ENCODE results near the gene FAM120B. TPM values are rescaled to one million over a fixed set of nuclear protein-coding genes. Genes with fewer than 3 reads are reported as not detected.

The FAM120B gene
- total and polyA plus RNA-seq, 2 experiments from 2014 or later: 7.2 to 16.7 TPM

DNA sequence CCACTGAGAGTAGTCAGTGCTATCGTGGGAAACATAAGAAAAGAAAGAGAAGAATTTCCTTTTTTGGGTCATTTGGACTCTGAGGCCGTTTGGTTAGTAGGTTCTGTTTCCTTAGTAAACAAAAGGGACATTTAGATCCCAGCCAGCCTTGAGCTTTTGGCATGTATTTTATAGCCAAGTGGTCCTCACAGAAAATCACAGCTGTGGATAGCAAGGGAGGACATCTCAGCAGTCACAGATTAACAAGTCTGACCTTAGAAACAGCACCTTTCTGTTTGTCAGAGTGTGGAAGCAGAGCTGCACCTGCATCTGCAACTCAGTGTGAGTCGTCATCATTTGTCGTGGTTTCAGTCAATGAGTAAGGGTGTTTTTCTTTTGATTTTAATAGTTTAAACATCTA lies 40.5 kb downstream of the FAM120B start:
- H3K4me3 ChIP-seq: no peak overlapping the region
- no peaks in the 10 kb centered on the region for H3K79me2 ChIP-seq (replicated peaks; ENCODE audit: insufficient read depth)
- Mint-ChIP-seq H3K4me1 (peaks cover 11% of the 10 kb centered on the region), H3K9me3 (peaks cover 11% of the 10 kb centered on the region; the same call in 2 of the 3 replicates), H3K27me3 (ENCODE audit: insufficient read depth, low read depth, poor library complexity) (peaks cover 8% of the 10 kb centered on the region), H3K27ac (no peak overlapping the region), H3K36me3 (ENCODE audit: low read depth) (peaks cover 46% of the 10 kb centered on the region), H3K4me3 (no peak overlapping the region)
- H3K9me2 ChIP-seq (ENCODE audit: insufficient read depth): no peaks in the 10 kb centered on the region
- ATAC-seq (no peak), DNase-seq (ENCODE audit: low spot score) (no peak)
- no peaks in the 10 kb centered on the region for H3K27me3 ChIP-seq (ENCODE audit: insufficient read depth)
- no peak overlapping the region for H3K27ac ChIP-seq (ENCODE audit: low read depth)
- TF ChIP-seq, protein P1, sequence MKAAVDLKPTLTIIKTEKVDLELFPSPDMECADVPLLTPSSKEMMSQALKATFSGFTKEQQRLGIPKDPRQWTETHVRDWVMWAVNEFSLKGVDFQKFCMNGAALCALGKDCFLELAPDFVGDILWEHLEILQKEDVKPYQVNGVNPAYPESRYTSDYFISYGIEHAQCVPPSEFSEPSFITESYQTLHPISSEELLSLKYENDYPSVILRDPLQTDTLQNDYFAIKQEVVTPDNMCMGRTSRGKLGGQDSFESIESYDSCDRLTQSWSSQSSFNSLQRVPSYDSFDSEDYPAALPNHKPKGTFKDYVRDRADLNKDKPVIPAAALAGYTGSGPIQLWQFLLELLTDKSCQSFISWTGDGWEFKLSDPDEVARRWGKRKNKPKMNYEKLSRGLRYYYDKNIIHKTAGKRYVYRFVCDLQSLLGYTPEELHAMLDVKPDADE (IDR thresholded peaks at IDR 0.05): no peak
- TF ChIP-seq, protein P2, sequence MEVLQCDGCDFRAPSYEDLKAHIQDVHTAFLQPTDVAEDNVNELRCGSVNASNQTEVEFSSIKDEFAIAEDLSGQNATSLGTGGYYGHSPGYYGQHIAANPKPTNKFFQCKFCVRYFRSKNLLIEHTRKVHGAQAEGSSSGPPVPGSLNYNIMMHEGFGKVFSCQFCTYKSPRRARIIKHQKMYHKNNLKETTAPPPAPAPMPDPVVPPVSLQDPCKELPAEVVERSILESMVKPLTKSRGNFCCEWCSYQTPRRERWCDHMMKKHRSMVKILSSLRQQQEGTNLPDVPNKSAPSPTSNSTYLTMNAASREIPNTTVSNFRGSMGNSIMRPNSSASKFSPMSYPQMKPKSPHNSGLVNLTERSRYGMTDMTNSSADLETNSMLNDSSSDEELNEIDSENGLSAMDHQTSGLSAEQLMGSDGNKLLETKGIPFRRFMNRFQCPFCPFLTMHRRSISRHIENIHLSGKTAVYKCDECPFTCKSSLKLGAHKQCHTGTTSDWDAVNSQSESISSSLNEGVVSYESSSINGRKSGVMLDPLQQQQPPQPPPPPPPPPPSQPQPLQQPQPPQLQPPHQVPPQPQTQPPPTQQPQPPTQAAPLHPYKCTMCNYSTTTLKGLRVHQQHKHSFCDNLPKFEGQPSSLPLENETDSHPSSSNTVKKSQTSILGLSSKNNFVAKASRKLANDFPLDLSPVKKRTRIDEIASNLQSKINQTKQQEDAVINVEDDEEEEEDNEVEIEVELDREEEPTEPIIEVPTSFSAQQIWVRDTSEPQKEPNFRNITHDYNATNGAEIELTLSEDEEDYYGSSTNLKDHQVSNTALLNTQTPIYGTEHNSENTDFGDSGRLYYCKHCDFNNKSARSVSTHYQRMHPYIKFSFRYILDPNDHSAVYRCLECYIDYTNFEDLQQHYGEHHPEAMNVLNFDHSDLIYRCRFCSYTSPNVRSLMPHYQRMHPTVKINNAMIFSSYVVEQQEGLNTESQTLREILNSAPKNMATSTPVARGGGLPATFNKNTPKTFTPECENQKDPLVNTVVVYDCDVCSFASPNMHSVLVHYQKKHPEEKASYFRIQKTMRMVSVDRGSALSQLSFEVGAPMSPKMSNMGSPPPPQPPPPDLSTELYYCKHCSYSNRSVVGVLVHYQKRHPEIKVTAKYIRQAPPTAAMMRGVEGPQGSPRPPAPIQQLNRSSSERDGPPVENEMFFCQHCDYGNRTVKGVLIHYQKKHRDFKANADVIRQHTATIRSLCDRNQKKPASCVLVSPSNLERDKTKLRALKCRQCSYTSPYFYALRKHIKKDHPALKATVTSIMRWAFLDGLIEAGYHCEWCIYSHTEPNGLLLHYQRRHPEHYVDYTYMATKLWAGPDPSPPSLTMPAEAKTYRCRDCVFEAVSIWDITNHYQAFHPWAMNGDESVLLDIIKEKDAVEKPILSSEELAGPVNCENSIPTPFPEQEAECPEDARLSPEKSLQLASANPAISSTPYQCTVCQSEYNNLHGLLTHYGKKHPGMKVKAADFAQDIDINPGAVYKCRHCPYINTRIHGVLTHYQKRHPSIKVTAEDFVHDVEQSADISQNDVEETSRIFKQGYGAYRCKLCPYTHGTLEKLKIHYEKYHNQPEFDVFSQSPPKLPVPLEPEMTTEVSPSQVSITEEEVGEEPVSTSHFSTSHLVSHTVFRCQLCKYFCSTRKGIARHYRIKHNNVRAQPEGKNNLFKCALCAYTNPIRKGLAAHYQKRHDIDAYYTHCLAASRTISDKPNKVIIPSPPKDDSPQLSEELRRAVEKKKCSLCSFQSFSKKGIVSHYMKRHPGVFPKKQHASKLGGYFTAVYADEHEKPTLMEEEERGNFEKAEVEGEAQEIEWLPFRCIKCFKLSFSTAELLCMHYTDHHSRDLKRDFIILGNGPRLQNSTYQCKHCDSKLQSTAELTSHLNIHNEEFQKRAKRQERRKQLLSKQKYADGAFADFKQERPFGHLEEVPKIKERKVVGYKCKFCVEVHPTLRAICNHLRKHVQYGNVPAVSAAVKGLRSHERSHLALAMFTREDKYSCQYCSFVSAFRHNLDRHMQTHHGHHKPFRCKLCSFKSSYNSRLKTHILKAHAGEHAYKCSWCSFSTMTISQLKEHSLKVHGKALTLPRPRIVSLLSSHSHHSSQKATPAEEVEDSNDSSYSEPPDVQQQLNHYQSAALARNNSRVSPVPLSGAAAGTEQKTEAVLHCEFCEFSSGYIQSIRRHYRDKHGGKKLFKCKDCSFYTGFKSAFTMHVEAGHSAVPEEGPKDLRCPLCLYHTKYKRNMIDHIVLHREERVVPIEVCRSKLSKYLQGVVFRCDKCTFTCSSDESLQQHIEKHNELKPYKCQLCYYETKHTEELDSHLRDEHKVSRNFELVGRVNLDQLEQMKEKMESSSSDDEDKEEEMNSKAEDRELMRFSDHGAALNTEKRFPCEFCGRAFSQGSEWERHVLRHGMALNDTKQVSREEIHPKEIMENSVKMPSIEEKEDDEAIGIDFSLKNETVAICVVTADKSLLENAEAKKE (CRISPR knock-in tag; IDR thresholded peaks at IDR 0.05): no peak
- TF ChIP-seq, protein P3, sequence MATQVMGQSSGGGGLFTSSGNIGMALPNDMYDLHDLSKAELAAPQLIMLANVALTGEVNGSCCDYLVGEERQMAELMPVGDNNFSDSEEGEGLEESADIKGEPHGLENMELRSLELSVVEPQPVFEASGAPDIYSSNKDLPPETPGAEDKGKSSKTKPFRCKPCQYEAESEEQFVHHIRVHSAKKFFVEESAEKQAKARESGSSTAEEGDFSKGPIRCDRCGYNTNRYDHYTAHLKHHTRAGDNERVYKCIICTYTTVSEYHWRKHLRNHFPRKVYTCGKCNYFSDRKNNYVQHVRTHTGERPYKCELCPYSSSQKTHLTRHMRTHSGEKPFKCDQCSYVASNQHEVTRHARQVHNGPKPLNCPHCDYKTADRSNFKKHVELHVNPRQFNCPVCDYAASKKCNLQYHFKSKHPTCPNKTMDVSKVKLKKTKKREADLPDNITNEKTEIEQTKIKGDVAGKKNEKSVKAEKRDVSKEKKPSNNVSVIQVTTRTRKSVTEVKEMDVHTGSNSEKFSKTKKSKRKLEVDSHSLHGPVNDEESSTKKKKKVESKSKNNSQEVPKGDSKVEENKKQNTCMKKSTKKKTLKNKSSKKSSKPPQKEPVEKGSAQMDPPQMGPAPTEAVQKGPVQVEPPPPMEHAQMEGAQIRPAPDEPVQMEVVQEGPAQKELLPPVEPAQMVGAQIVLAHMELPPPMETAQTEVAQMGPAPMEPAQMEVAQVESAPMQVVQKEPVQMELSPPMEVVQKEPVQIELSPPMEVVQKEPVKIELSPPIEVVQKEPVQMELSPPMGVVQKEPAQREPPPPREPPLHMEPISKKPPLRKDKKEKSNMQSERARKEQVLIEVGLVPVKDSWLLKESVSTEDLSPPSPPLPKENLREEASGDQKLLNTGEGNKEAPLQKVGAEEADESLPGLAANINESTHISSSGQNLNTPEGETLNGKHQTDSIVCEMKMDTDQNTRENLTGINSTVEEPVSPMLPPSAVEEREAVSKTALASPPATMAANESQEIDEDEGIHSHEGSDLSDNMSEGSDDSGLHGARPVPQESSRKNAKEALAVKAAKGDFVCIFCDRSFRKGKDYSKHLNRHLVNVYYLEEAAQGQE (IDR thresholded peaks at IDR 0.05; ENCODE audit: unreplicated experiment): no peak
- TF ChIP-seq JUNB (IDR thresholded peaks at IDR 0.05; ENCODE audit: unreplicated experiment): no peak
- TF ChIP-seq STAT1 (IDR thresholded peaks at IDR 0.05; ENCODE audit: unreplicated experiment): no peak
- TF ChIP-seq ZNF331 (CRISPR knock-in tag; IDR thresholded peaks at IDR 0.05; ENCODE audit: low read depth): no peak
- TF ChIP-seq EZH2 (IDR thresholded peaks at IDR 0.05; ENCODE audit: low read depth, unreplicated experiment): no peak
- TF ChIP-seq ZNF114 (CRISPR knock-in tag; IDR thresholded peaks at IDR 0.05): no peak
- no peak for TF ChIP-seq NANOG (IDR thresholded peaks at IDR 0.05; ENCODE audit: borderline replicate concordance)
- peaks cover 12% of the 10 kb centered on the region; the same call in 1 of the 2 replicates for H3K36me3 ChIP-seq (ENCODE audit: insufficient read depth)
- no peaks in the 10 kb centered on the region for H3K4me1 ChIP-seq (ENCODE audit: insufficient read depth)
- H2AFZ ChIP-seq: no peak overlapping the region
- no peaks in the 10 kb centered on the region for H3F3A ChIP-seq (replicated peaks; ENCODE audit: low read depth)
- 0 out of 2 replicates have a peak, but pooled peaks cover 3% of the 10 kb centered on the region for H4K20me1 ChIP-seq (replicated peaks; ENCODE audit: insufficient read depth)
- no peak overlapping the region for H3K4me2 ChIP-seq

Measured in GM23338 (cell line).